ENCODE measurements around the gene INHBE.
A peak's percentile ranks its signal among the peaks of the same experiment; 100 is the strongest.
"Not testable (repeated sequence)": the region's sequence is repeated elsewhere in the genome, so short reads cannot be mapped to it uniquely, and the experiment has no call there.

INHBE gene

GRCh38 chr12:57487597-57488401, 32.7 kb downstream of the INHBE start, which contains the start of gene MARS1:
TSS of gene MARS1 (plus strand) at chr12:57488068. CDS start at chr12:57488091, 23 bp downstream.
- Histone ChIP-seq H3K27ac (peak within 1 kb of the TSS; percentile 1 to 95 (median 84)), H3K4me3 (peak within 1 kb of the TSS; percentile 77 to 91 (median 84))

- H3K4me3 ChIP-seq: peak overlapping the region; percentile 77 to 91 (median 84)
- H3K27ac ChIP-seq: peak overlapping the region in 20 of 21 experiments; percentile 64 to 95 (median 84)
These were observed 33.5 kb downstream of the INHBE start for GRCh38 chr12:57488402-57489156.

GRCh38 chr12:57489157-57489641, 34.1 kb downstream of the INHBE start:
- peak overlapping the region in 5 of 7 experiments; percentile 77 to 86 (median 84) for H3K4me3 ChIP-seq
- H3K27ac ChIP-seq: peak overlapping the region in 5 of 21 experiments; percentile 72 to 95 (median 76)

- no peak overlapping the region for H3K4me3 ChIP-seq
- no peak overlapping the region for H3K27ac ChIP-seq
These were observed 35.0 kb downstream of the INHBE start for GRCh38 chr12:57490126-57490525.

GRCh38 chr12:57491393-57492280, 36.5 kb downstream of the INHBE start:
- no peak overlapping the region for H3K27ac ChIP-seq
- H3K4me3 ChIP-seq: no peak overlapping the region

DNA sequence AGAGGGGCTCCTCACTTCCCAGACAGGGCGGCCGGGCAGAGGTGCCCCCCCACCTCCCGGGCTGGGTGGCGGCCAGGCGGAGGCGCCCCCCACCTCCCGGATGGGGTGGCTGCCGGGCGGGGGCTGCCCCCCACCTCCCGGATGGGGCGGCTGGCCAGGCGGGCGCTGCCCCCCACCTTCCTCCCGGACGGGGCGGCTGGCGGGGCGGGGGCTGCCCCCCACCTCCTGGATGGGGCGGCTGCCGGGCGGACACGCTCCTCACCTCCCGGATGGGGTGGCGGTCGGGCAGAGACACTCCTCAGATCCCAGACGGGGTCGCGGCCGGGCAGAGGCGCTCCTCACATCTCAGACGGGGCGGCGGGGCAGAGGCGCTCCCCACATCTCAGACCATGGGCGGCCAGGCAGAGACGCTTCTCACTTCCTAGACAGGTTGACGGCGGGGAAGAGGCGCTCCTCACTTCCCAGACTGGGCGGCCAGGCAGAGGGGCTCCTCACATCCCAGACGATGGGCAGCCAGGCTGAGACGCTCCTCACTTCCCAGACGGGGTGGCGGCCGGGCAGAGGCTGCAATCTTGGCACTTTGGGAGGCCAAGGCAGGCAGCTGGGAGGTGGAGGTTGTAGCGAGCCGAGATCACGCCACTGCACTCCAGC, 40.1 kb downstream of the INHBE start:
- not testable (repeated sequence) for H3K4me3 ChIP-seq, H3K27ac ChIP-seq

DNA sequence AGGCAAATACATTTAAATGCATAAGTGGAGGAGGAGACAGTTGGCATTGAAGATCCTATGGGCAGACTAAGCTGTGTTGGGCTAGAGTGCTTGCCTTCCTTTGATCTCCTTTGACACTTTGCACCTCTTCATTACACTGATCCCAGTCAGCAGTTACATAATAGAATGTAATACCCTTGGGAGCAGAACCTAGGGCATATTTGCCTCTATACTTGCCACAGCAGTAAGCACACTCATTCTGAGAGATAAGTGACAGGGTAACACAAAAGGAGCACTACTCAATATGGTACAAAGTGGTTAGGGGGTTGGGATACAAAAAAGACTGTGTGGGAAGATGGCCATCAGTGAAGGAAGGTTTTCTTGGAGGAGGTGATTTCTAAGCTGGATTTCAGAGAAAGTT, 41.7 kb downstream of the INHBE start:
- Histone ChIP-seq H3K4me3 (no peak overlapping the region), H3K27ac (no peak overlapping the region)

DNA sequence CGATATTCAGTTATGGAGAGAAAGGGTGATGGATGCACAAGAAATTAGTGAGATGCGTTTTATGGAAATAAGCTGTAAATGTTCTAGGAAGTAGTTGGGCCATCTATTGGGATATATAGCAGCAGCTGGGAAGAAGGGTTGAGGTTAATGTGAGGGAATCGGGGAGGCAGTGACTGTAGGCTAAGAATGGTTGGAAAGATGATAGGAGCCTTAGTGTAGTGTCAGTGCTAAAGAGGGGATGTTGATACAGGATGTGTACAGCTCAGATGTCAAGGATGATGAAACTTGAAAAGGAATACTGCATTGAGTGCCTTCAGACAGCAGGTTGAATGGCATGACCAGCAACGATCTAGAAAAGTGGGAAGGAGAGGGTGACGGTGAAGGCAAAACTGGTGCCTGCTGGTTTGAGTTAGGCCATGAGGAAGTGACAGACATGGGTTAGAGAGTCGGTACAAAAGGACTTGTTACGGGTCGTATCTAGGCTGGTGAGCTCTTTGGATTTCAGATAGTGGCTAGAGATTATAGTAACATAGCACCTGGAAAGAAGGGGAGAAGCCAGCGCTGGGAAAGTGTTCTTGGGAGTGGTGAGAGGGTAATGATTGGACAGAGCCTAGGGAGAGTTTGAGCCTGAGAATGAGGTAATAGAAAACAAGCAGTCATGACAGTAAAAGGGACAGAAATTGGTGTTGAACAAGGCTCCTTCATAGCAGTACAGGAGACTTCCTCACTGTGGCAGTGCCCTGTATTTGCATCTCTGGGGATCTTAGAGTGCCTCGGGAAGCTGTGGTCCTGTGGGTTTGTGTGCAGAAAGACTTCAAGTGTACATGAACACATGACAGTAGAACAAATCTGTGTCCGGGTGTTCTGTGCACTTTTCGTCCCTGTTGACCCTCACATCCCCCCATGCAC, 42.4 kb downstream of the INHBE start:
- Histone ChIP-seq H3K27ac (no peak overlapping the region), H3K4me3 (no peak overlapping the region)

- no peak overlapping the region for H3K4me3 ChIP-seq
- no peak overlapping the region for H3K27ac ChIP-seq
These were observed 43.0 kb downstream of the INHBE start for GRCh38 chr12:57498132-57498502.

GRCh38 chr12:57498571-57498970, 43.5 kb downstream of the INHBE start:
- Histone ChIP-seq H3K27ac (no peak overlapping the region), H3K4me3 (no peak overlapping the region)

GRCh38 chr12:57500213-57500612, 45.1 kb downstream of the INHBE start:
- H3K4me3 ChIP-seq: no peak overlapping the region
- no peak overlapping the region for H3K27ac ChIP-seq

DNA sequence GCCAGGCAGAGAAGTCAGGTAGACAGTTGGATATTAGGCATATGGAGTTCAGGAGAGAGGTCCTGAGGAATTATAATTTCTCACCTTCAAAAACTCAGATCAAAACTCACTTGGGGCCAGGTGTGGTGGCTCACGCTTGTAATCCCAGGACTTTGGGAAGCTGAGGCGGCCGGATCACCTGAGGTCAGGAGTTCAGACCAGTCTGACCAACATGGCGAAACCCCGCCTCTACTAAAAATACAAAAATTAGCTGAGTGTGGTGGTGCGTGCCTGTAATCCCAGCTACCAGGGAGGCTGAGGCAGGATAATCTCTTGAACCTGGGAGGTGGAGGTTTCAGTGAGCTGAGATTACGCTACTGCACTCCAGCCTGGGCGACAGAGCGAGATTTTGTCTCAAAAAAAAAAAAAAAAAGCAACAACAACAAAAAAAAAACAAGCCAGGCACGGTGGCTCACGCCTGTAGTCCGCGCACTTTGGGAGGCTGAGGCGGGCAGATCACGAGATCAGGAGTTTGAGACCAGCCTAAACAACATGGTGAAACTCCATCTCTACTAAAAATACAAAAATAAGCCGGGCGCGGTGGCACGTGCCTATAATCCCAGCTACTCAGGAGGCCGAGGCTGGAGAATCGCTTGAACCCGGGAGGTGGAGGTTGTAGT, 47.3 kb downstream of the INHBE start:
- not testable (repeated sequence) for H3K27ac ChIP-seq, H3K4me3 ChIP-seq

GRCh38 chr12:57506541-57506940, 51.4 kb downstream of the INHBE start:
- H3K4me3 ChIP-seq: not testable (repeated sequence)

More at GRCh38 chr12:57506541-57506940, 51.4 kb downstream of the INHBE start:
- H3K27ac ChIP-seq: not testable (repeated sequence)

Measured in skin epidermis (tissue), 12 donors.